GM12801 (cell line): ENCODE data around the gene EIF1.

Source experiments
- CTCF ChIP-seq: IDR thresholded peaks from one replicate; pipeline ENCODE4 v1.5.1; 2011; ENCODE audit warnings: control low read depth; ENCODE audit not compliant: insufficient read length; ENCODE audit errors: extremely low read depth

EIF1 gene

GRCh38 chr17:41717408-41718286, 29.0 kb downstream of the EIF1 start:
- no peak for TF ChIP-seq CTCF

- no peak for TF ChIP-seq CTCF
Measured at GRCh38 chr17:41718287-41718645, 29.6 kb downstream of the EIF1 start.

- no peak for TF ChIP-seq CTCF
Measured at GRCh38 chr17:41722231-41722630, 33.5 kb downstream of the EIF1 start.

- TF ChIP-seq CTCF: no peak
Measured at GRCh38 chr17:41723801-41724475, 35.3 kb downstream of the EIF1 start.

- no peak for TF ChIP-seq CTCF
Measured at GRCh38 chr17:41724476-41725050, 35.9 kb downstream of the EIF1 start.

- no peak for TF ChIP-seq CTCF
Measured at GRCh38 chr17:41725134-41725533, 36.4 kb downstream of the EIF1 start.

- TF ChIP-seq CTCF: no peak
Measured at GRCh38 chr17:41728056-41728455, 39.4 kb downstream of the EIF1 start.
